CD4-positive, alpha-beta T cell treated with Interferon gamma for 1 hour (primary cell): ENCODE data around the gene PGRMC1.
"Not testable (repeated sequence)": the region's sequence is repeated elsewhere in the genome, so short reads cannot be mapped to it uniquely, and the experiment has no call there.

ENCODE experiments used
- DNase-seq: peaks from one replicate; pipeline ENCODE4 v3.0.0-alpha.2; 2020

The PGRMC1 gene

DNA sequence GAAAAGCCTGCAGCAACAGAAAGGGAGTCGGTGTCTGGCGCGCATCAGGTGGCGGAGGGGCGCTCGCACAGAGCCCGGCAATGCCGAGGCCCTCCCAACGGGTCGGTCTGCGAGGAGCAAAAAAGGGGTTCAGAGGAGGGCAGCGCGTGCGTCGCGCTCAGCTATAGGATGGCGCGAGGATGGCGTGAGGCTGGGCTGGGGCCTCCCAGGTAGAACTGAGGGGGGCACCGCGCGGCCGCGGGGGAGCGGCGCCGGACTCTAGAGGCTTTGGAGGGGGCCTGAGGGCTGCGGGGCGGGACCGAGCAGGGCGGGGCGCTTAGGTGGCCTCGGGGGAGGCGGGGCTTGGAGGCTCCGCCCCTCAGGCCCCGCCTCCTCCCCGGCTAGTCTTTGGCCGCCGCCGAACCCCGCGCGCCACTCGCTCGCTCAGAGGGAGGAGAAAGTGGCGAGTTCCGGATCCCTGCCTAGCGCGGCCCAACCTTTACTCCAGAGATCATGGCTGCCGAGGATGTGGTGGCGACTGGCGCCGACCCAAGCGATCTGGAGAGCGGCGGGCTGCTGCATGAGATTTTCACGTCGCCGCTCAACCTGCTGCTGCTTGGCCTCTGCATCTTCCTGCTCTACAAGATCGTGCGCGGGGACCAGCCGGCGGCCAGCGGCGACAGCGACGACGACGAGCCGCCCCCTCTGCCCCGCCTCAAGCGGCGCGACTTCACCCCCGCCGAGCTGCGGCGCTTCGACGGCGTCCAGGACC, at the start of gene PGRMC1:
TSS of gene PGRMC1 (plus strand) at position 414 of the 751 bp plus-strand sequence. CDS start at position 493, 79 bp downstream.
- peak; percentile 81 for DNase-seq

DNA sequence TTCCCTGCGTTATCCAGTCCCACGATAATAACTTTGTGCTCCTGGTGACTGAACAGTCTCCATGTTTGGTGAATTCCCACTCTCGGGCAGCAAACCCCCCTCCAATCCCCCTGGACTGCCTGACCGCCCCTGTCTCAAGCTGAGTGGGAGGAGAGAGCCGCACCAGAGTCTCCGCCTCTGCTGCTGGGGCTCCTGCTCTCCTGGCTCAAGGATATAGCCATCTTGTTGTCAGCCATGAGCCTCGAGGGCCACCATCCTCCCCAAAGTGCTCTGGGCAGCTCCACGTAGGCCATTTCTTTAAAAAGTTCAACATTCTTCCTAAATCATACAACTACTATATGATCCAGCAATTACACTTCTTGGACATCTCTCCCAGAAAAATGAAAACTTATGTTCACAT, 49.3 kb upstream of the PGRMC1 start:
- DNase-seq: no peak

DNA sequence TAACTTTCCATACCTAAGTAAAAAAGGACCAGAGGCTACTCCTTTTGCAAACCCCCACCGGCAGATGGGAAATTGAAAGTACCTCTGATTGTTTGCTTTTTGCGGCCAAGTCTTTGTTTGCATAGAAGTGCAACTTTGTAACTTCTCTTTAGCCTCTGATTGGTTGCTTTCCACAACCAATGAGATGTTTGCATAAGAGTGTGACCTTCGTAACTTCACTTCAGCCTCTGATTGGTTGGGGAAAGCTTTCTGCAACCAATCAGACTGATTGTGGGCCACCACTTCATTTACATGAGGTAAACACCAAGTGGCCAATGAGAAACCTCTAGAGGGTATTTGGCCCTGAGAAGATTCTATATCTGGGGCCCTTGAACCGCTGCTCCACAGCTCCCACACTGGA, 48.8 kb upstream of the PGRMC1 start:
- no peak for DNase-seq

DNA sequence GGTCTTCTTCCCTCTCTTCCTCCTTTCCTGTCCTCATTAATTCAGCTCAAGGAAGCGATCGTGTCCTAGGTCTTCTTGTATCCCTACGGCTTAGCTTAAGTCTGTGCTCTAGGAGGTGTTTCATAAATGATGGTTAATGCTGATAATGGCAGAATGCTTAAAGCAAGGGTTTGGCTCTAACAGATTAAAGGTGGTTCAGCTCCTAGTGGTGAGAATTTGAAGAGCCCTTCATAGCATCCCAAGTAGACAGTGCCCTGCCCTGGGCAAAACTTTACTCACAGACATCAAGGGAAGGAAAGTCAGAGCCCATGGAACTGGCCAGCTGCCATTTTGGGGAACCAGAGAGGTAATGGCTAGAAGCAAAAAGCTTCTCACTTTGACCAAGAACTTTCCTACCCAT, 47.0 kb upstream of the PGRMC1 start:
- DNase-seq: no peak

DNA sequence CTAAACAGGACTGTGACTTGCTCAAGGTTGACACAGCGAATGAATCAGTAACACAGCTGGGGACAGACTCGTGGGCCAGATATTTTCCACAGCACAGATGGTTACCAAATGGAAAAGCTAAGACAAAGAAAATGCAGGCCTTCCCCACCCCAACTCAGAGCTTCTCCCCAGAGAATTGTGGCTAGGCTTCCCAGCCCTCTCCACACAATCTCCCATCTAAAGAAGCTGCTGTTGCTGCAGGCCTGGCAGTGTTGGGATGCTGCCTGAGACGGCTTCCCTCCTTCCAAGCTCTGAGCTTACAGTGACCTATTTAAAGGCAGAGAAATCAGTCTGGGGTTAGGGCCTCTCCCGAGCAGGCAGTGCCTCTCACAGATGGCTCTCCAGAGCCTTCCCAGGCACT, 46.5 kb upstream of the PGRMC1 start:
- no peak for DNase-seq

DNA sequence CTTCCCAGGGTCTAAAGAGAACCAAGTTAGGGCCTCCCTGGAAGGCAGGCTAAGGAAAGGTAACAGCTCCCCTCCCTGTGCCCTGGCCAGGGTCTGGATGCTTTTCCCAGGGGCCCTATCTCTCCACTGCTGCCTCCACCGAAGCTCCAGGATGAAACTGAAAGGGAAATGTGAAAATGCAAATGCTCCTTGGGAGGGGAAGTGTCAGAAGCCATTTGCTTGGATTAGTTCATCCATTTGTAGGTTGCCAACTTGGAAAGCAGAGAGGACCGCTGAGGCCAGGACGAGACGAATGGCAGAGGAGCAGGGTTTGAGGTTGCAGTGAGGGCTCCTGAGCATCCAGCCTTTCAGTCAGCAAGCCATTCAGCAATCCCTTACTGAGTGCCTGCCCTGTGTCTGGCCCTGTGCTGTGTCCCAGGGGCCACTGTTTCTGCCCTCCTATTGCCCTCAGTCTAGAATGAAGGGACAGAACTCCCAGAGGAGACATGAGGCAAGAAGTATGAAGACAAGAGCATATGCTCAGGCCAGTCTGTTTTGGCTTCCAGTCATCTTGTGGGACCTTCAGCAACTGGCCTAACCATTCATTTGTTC, 45.9 kb upstream of the PGRMC1 start:
- DNase-seq: no peak

DNA sequence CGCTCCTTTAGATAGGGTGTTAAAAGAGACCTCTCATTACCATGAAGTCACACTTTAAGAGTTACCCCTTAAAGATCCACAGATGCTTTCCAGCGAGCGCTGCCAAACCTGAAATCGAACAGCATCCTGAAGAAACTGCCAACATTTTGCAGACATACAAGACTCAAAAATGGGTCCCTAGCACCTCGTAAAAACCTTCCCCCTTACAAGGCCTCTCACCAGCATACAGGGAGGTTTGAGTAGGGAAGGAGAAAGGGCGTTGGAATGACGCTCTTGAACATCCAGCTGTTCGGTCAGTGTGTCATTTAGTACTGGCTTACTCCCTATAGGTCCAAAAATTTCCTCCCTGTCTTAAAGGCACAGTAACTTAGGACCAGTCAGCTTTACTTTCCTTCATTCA, 45.3 kb upstream of the PGRMC1 start:
- DNase-seq: no peak

DNA sequence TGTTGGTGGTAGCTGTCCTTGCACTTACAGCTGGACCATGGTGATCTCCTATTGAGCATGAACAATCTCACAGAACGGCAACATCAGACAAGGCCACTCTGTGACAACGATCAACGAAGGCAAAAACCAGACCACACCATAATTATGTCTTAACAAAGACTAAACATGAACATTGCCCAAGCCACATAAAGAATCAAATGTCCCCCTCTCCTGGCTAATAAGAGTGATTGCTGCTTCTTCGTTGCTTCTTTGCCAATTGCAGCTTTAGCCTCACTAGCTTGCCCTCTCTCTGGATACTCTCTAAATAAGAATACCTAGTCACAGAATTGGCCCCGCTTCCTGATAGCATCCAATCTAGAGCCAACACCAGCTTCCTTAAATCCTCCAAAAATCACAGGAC, 41.5 kb upstream of the PGRMC1 start:
- no peak for DNase-seq

DNA sequence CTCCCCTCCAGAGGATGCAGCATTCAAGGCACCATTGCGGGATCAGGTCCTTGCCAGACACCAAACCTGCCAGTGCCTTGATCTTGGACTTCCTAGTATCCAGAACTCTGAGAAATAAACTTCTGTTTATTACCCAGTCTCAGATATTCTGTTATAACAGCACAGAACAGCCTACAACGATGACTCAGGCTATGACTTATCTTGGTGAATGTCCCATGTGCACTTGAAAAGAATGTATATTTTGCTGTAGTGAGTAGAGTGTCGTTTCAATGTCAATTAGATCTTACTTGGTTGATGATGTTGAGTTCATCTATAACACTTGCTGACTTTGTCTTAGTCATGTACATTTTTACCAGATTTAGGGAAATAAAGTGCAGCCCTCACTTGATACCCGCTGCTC, 34.5 kb upstream of the PGRMC1 start:
- DNase-seq: no peak

DNA sequence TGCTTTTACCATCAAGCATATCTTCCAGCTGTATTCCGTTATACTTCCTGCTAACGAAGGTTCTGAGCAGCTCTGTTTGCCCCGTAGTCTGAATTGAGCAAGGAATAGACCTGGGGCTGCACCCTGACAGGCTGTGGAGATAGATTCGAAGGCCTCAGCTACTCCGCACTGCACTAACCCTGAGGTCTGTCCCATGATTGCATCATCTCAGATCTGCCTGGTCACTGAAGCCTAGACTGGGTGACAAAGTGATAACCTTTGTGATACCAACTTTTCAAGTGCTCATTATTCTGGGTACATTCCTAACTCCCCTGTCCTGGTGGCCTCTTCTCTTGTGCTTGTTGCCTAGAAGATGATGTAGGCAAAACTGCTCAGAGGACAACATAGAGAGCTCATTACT, 29.9 kb upstream of the PGRMC1 start:
- no peak for DNase-seq

DNA sequence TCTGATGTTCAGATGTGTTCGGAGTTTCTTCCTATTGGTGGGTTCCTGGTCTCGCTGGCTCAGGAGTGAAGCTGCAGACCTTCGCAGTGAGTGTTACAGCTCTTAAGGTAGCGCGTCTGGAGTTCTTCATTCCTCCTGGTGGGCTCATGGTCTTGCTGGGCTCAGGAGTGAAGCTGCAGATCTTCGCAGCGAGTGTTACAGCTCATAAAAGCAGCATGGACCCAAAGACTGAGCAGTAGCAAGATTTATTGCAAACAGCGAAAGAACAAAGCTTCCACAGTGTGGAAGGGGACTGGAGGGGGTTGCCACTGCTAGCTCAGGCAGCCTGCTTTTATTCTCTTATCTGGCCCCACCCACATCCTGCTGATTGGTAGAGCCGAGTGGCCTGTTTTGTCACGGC, 28.6 kb upstream of the PGRMC1 start:
- not testable (repeated sequence) for DNase-seq

DNA sequence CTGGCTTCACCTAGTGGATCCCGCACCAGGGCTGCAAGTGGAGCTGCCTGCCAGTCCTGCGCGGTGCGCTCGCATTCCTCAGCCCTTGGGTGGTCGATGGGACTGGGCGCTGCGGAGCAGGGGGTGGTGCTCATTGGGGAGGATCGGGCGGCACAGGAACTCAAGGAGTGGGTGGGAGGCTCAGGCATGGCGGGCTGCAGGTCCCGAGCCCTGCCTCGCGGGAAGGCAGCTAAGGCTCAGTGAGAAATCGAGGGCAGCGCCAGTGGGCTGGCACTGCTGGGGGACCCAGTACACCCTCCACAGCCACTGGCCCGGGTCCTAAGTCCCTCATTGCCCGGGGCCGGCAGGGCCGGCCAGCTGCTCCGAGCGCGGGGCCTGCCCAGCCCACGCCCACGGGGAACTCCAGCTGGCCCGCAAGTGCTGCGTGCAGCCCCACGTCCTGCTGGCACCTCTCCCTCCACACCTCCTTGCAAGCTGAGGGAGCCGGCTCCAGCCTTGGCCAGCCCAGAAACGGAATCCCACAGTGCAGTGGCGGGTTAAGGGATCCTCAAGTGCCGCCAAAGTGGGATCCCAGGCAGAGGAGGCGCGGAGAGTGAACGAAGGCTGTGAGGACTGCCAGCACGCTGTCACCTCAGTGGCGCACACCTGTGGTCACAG, 27.6 kb upstream of the PGRMC1 start:
- DNase-seq: no peak

DNA sequence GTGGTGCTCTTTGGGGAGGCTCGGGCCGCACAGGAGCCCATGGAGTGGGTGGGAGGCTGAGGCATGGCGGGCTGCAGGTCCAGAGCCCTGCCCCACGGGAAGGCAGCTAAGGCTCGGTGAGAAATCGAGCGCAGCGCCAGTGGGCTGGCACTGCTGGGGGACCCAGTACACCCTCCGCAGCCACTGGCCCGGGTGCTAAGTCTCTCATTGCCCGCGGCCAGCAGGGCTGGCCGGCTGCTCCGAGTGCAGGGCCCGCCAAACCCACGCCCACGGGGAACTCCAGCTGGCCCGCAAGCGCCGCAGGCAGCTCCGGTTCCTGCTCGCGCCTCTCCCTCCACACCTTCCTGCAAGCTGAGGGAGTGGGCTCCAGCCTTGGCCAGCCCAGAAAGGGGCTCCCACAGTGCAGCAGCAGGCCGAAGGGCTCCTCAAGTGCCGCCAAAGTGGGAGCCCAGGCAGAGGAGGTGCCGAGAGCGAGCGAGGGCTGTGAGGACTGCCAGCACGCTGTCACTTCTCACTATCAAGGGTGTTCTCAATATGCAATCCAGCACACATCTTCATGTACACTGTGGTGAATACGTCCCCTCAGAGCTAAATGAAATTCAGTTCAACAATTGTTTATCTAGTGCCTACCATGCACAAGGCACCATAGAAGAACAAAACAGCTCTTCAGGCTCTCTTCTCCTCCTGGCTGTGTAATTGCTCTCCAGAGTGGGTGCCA, 25.0 kb upstream of the PGRMC1 start:
- DNase-seq: not testable (repeated sequence)

DNA sequence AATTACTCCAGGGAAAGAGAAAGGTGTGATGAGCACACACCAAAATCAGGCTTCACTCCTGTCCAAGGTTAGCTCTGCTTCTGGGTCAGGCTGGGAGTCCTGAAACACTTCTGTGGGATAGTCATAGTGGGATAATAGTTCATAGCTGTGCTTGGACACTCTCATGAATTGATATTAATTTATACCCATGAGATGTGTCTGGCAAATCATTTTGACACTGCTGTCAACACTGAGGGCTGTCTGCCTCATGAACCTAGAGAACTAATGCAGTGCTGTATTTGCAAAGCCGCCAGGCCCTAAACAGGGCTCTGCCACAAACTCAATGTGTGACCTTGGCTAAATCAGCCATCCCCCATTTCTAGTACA, 24.5 kb upstream of the PGRMC1 start:
- no peak for DNase-seq

DNA sequence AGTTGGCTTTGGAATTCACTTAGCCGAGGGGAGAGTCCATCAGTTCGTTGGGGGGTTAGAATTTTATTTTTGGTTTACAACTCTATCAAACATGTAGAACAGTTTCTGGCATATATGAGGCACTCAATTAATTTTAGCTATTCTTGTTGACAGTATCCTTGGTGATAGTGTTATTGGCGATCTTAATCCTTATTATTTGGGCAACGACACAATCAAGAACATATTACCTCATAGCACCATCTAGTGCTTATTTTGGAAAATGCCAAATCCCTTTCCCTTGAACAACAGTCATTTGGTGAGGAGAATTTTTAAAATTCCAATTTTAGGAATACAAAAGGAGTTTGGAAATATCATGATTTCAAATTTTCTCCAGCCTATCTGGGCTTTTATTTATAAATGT, 17.9 kb upstream of the PGRMC1 start:
- DNase-seq: no peak

DNA sequence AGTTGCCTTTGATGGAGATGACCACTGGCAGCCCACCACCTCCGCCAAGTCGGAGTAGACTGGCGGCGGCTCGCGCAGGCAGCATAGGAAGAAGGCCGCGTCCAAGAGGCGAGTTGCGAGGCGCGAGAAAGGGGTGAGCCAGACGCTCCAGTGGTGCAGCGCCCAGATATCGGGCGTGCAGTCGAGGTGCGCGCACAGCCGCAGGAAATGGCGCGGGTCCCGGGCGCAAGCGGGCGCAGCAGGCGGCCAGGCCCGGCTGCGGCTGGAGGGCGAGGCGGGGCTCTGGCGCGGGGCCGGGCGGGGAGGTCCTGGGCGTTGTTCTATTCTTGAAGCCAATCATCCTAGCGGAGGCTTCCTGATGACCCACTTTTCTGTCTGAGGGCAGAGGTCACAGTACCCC, 13.2 kb upstream of the PGRMC1 start:
- DNase-seq: no peak

DNA sequence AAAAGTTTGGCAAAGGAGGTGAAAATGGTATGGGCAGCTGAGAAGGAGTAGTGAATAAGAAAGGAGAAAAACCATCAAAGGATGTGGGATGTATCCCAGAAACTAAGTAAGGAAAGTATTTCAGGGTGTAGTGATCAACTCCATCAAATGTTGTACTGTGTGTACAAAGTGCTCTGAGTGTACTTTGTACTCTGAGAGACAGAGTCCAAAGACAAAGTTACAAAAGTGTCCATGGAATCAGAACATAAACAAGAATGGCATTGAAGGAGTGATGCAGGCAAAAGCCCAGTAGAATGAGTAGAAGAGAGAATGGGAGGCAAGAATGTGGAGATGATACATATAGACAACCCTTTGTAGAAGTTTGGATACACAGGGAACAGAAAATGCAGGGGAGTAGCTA, 12.3 kb upstream of the PGRMC1 start:
- no peak for DNase-seq

DNA sequence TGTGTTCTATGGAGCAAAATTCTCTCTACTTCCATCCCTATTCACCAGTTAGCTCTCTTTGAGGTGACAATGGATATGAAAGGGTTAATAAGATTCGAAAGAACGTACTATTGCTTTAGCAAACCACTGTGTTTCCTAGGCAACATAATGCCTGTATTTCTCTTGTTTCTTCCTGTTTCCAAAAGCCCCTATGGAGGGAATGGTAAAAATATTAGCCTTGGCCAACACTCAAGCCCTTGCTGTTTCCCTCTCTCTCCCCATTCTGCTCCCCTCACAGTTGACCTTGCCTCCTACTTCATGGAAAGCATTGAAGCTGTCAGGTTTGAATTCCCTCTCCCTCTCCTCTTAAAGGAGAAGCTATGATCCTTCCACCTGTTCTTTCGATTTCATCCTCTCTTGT, 9.6 kb upstream of the PGRMC1 start:
- DNase-seq: no peak

DNA sequence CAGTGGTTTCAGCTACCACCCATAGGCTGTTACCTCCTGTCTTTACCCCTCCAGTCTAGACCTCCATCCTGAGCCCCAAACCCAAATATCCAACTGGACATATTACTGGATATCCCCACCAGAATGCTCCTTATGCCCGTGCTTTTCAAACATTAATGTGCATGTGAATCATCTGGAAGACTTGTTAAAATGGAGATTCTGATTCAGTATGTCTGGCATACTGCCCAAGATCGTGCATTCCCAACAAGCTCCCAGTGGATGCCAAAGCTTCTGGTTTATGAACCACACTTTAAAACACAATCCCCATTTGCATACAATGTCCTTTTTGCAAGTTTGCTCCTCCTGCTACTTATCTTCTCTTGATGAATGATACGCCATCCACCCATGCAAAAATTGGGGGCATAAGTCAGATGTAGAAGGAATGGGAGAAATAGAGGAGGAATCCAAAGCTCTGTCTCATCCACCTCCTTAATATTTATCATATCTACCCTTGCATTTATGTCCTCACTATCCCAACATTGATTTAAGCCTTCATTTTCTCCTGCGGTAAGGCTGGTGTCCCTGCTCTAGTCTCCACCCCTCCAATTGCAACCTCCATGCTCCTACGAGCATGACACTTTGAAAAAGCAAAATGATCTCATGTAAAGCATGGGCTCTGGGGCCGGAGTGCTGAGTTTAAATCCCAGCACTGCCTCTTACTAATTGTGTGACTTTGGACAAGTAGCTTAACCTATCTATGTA, 7.4 kb upstream of the PGRMC1 start:
- no peak for DNase-seq

DNA sequence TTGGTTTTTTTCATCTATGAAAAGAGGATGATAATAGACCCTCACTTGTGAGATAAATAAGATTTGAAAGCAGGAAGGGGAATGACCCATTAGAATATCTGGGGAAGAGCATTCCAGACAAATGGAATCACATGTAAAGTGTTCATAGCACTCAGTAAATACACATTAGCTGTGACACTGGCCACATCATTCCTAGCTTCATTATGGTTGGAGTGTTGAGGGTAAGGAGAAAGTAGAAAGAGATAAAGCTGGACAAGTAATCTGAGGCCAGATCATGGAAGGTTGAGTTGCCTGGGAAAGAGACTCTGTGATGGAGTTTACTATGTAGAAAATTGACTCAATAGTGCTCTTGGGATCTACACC, 6.9 kb upstream of the PGRMC1 start:
- no peak for DNase-seq

DNA sequence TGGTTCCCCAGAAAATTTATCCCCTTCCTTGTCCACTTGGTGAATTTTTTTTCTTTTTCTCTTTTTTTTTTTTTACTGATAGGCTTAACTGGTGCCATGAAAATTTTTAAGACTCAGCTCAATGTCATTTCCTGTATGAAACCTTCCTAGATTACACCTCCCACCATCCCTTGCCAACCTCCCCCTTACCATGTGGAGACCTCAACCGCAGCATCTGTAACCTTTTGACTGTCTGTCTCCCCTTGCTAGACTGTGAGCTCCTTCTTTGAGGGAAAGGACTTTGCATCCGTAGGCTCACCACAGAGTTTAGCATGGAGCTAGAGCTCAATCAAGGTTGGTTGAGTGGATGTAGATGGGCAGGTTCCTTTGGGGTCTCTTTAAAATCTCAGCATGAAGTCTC, 5.2 kb upstream of the PGRMC1 start:
- no peak for DNase-seq

DNA sequence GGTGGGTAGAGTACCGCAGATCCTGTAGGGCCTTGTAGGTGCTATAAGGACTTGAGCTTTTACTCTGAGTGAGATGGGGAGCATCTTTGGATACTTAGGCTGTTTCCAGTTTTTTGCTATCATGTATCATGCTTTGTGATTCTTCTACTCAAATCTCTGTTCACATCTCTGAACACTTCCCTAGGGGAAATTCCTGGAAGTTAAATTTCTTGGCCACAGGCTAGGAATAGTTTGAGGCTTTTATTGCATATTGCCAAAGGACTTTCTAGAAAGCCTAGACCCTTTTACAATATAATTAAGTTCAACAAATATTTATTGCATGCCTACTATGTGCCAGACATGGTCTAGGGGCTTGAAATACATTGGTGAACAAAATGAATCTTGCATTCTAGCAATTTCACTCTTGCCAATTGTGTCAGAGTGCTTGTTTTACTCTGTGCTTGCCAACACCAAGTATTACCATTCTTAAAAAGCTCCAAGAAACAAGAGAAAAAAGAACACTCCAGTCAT, 4.1 kb upstream of the PGRMC1 start:
- no peak for DNase-seq

DNA sequence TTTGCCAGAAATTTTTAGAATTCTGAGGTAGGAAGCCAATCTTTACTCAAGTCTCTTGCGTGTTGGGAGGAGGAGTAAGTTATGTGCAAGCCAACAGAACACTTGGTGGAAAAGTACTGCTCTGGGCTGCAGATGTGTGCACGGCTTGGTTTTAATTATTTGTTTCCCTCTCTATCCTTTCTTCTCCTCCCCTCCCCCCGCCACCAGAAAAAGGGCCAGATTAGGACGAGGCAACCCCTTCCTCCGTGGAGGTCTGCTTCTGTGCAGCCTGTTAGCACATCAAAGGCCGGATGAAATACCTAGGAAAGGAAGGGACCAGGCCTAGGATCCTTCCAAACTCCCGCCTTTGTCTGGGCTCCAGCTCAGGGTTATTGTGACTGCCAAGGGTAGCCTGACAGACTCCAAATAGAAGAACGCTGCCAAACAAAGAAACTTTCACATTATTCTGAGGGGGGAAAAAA, 1.0 kb upstream of the PGRMC1 start:
- DNase-seq: no peak
